HFFc6 (cell line): ENCODE measurements around the gene SVOP. TPM values are rescaled to one million over a fixed set of nuclear protein-coding genes. Genes with fewer than 3 reads are reported as not detected.

ENCODE experiments used
- DNase-seq: peaks from one replicate; pipeline ENCODE4 v3.0.0-alpha.2; 2018
- H3K27ac Mint-ChIP-seq: 2 replicates; pipeline ENCODE4 v1.8.0; 2020; ENCODE audit warnings: mild to moderate bottlenecking, mixed read lengths
- H3K27me3 Mint-ChIP-seq: 2 replicates; pipeline ENCODE4 v1.8.0; 2021; ENCODE audit warnings: mild to moderate bottlenecking, moderate library complexity, mixed read lengths; ENCODE audit not compliant: insufficient read depth
- H3K36me3 Mint-ChIP-seq: 2 replicates; pipeline ENCODE4 v1.8.0; 2021; ENCODE audit warnings: low read depth, mixed read lengths
- H3K4me1 Mint-ChIP-seq: 2 replicates; pipeline ENCODE4 v1.8.0; 2020; ENCODE audit warnings: low read depth, mixed read lengths
- H3K4me3 Mint-ChIP-seq: 2 replicates; pipeline ENCODE4 v1.8.0; 2020; ENCODE audit warnings: mild to moderate bottlenecking, moderate library complexity, mixed read lengths
- H3K9me3 Mint-ChIP-seq: 2 replicates; pipeline ENCODE4 v1.8.0; 2020; ENCODE audit warnings: mild to moderate bottlenecking, mixed read lengths
- CTCF ChIP-seq: fragments of 200-600 bp; sonication (generic); IDR thresholded peaks from 2 replicates; pipeline ENCODE4 v1.5.0; 2021; ENCODE audit warnings: antibody characterized with exemption, mild to moderate bottlenecking
- long read RNA-seq: library from polyadenylated mRNA; unstranded; transcript quantifications from one replicate; pipeline ENCODE4 v2.0.0, GENCODE V29; 2019
- total RNA-seq, 6 experiments: library from RNA; stranded (reverse); fragmentation: NEBNext Ultra II Directional; extraction: Animal tissue kit (Norgen Biotek cat#: 25700); gene quantifications; 2 replicates in 1 of 6; 3 replicates in 5 of 6; pipeline ENCODE4 v1.2.3, GENCODE V29; 2021

SVOP gene
- not detected for total RNA-seq
- long read RNA-seq, result 0 reads

- no peaks in the 10 kb centered on the region for H3K36me3 Mint-ChIP-seq
- peak; percentile 53 for DNase-seq
- H3K9me3 Mint-ChIP-seq, result no peaks in the 10 kb centered on the region
- no peak within 1 kb of the TSS for H3K27ac Mint-ChIP-seq
- no peak within 1 kb of the TSS for H3K4me3 Mint-ChIP-seq
- H3K4me1 Mint-ChIP-seq, result no peaks in the 10 kb centered on the region
- TF ChIP-seq CTCF, result no peak
- H3K27me3 Mint-ChIP-seq, result peaks cover 3% of the 10 kb centered on the region
Observed at GRCh38 chr12:109020796-109021380, at the start of gene SVOP. Gene SVOP, minus strand, starts transcription at chr12:109021068. Its CDS starts 200 bp downstream, at chr12:109020868.

GRCh38 chr12:109069307-109070271, 48.7 kb upstream of the SVOP start:
- DNase-seq, result no peak
- Mint-ChIP-seq H3K36me3 (peaks cover 9% of the 10 kb centered on the region), H3K4me3 (no peak overlapping the region), H3K9me3 (no peaks in the 10 kb centered on the region), H3K27me3 (peaks cover 2% of the 10 kb centered on the region; the same call in 1 of the 2 replicates), H3K27ac (no peak overlapping the region), H3K4me1 (no peaks in the 10 kb centered on the region)
- TF ChIP-seq CTCF, result no peak

- Mint-ChIP-seq H3K4me1 (no peaks in the 10 kb centered on the region), H3K27me3 (peaks cover 2% of the 10 kb centered on the region; the same call in 1 of the 2 replicates)
Observed at GRCh38 chr12:109065853-109066193, 45.0 kb upstream of the SVOP start.

GRCh38 chr12:109065154-109065852, 44.4 kb upstream of the SVOP start:
- DNase-seq, result no peak
- Mint-ChIP-seq H3K27me3 (peaks cover 2% of the 10 kb centered on the region; the same call in 1 of the 2 replicates), H3K4me1 (no peaks in the 10 kb centered on the region), H3K4me3 (no peak overlapping the region), H3K27ac (no peak overlapping the region), H3K36me3 (peaks cover 13% of the 10 kb centered on the region), H3K9me3 (no peaks in the 10 kb centered on the region)
- TF ChIP-seq CTCF, result no peak

More at GRCh38 chr12:109065853-109066193, 45.0 kb upstream of the SVOP start:
- Mint-ChIP-seq H3K9me3 (no peaks in the 10 kb centered on the region), H3K36me3 (peaks cover 13% of the 10 kb centered on the region), H3K27ac (no peak overlapping the region), H3K4me3 (no peak overlapping the region)
- no peak for TF ChIP-seq CTCF
- no peak for DNase-seq

GRCh38 chr12:109064143-109064542, 43.3 kb upstream of the SVOP start:
- DNase-seq, result no peak
- peaks cover 2% of the 10 kb centered on the region; the same call in 1 of the 2 replicates for H3K27me3 Mint-ChIP-seq
- peaks cover 11% of the 10 kb centered on the region for H3K36me3 Mint-ChIP-seq
- no peaks in the 10 kb centered on the region for H3K9me3 Mint-ChIP-seq
- H3K4me3 Mint-ChIP-seq, result no peak overlapping the region
- no peak overlapping the region for H3K27ac Mint-ChIP-seq
- H3K4me1 Mint-ChIP-seq, result no peaks in the 10 kb centered on the region
- TF ChIP-seq CTCF, result no peak
